ENCODE results near the gene ABHD3. TPM values are rescaled to one million over a fixed set of nuclear protein-coding genes. Genes with fewer than 3 reads are reported as not detected.
"Not testable (repeated sequence)": the region's sequence is repeated elsewhere in the genome, so short reads cannot be mapped to it uniquely, and the experiment has no call there.

Gene ABHD3
- total RNA-seq, 3 donors from 2014 or later: 12.6 to 16.2 (median 13.1) TPM

- no peaks in the 10 kb centered on the region for H3K27me3 ChIP-seq
- no peaks in the 10 kb centered on the region for H3K4me1 ChIP-seq
- H3K4me3 ChIP-seq: peak overlapping the region; percentile 84 to 97 (median 94)
- intact Hi-C loops (cut with DNase I; ENCODE audit: low total_unique reads): no loop called here
- no peak for DNase-seq (ENCODE audit: low spot score in 2 of 2)
- no peaks in the 10 kb centered on the region for H3K36me3 ChIP-seq
- TF ChIP-seq POLR2A (IDR thresholded peaks at IDR 0.05) (no peak), POLR2AphosphoS5 (IDR thresholded peaks at IDR 0.05) (no peak)
- TF ChIP-seq, protein P1, sequence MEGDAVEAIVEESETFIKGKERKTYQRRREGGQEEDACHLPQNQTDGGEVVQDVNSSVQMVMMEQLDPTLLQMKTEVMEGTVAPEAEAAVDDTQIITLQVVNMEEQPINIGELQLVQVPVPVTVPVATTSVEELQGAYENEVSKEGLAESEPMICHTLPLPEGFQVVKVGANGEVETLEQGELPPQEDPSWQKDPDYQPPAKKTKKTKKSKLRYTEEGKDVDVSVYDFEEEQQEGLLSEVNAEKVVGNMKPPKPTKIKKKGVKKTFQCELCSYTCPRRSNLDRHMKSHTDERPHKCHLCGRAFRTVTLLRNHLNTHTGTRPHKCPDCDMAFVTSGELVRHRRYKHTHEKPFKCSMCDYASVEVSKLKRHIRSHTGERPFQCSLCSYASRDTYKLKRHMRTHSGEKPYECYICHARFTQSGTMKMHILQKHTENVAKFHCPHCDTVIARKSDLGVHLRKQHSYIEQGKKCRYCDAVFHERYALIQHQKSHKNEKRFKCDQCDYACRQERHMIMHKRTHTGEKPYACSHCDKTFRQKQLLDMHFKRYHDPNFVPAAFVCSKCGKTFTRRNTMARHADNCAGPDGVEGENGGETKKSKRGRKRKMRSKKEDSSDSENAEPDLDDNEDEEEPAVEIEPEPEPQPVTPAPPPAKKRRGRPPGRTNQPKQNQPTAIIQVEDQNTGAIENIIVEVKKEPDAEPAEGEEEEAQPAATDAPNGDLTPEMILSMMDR (IDR thresholded peaks at IDR 0.05): no peak
- H3K9me3 ChIP-seq: no peaks in the 10 kb centered on the region
- H3K27ac ChIP-seq: peak overlapping the region; percentile 41 to 99
Measured at GRCh38 chr18:21739604-21740537, 35.3 kb upstream of the ABHD3 start.

DNA sequence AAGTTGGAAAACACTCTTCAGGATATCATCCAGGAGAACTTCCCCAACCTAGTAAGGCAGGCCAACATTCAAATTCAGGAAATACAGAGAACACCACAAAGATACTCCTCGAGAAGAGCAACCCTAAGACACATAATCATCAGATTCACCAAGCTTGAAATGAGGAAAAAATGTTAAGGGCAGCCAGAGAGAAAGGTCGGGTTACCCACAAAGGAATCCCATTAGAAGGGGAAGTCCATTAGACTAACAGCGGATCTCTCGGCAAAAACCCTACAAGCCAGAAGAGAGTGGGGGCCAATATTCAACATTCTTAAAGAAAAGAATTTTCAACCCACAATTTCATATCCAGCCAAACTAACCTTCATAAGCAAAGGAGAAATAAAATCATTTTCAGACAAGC, 32.4 kb upstream of the ABHD3 start:
- H3K4me1 ChIP-seq; DNase-seq (ENCODE audit: low spot score in 2 of 2); H3K4me3 ChIP-seq; H3K27me3 ChIP-seq; H3K36me3 ChIP-seq; intact Hi-C loops (cut with DNase I; ENCODE audit: low total_unique reads); H3K9me3 ChIP-seq; H3K27ac ChIP-seq: not testable (repeated sequence)

DNA sequence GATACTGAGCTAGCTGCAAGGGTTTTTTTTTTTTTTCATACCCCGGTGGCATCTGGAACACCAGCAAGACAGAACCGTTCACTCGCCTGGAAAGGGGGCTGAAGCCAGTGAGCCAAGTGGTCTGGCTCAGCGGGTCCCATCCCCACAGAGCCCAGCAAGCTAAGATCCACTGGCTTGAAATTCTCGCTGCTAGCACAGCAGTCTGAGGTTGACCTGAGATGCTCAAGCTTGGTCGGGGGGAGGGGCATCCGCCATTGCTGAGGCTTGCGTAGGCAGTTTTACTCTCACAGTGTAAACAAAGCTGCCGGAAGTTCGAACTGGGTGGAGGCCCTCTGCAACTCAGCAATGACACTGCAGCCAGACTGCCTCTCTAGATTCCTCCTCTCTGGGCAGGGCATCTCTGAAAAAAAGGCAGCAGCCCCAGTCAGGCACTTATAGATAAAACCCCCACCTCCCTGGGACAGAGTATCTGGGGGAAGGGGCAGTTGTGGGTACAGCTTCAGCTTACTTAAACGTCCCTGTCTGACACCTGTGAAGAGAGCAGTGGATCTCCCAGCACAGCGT, 31.0 kb upstream of the ABHD3 start:
- H3K4me1 ChIP-seq: no peaks in the 10 kb centered on the region
- no peak overlapping the region for H3K27ac ChIP-seq
- peak overlapping the region in 1 of 3 donors; percentile 15 for H3K4me3 ChIP-seq
- no peaks in the 10 kb centered on the region for H3K36me3 ChIP-seq
- no peak for DNase-seq (ENCODE audit: low spot score in 2 of 2)
- TF ChIP-seq, protein P1 (IDR thresholded peaks at IDR 0.05): no peak
- TF ChIP-seq POLR2AphosphoS5 (IDR thresholded peaks at IDR 0.05) (no peak), POLR2A (IDR thresholded peaks at IDR 0.05) (no peak)
- no peaks in the 10 kb centered on the region for H3K27me3 ChIP-seq
- intact Hi-C loops (cut with DNase I; ENCODE audit: low total_unique reads): no loop called here
- no peaks in the 10 kb centered on the region for H3K9me3 ChIP-seq

DNA sequence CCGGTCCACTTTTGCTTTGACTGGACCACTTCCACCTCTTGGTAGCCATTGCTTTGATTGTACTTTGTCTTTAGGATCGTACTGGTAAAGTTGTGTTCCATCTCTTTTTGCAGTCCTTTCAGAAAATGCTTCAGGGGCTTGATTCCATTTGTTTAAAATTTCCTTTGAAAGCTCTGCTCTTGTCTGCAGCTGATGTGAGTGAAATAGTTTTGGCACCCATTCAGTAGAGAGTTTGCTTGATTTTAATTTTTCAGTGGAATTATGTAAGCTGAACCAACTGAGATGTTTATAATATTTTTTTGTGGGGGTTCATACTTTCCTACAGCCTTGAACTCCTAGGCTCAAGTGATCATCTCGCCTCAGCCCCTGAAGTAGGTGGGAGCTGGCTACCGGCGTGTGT, 28.4 kb upstream of the ABHD3 start:
- intact Hi-C loops (cut with DNase I; ENCODE audit: low total_unique reads): no loop called here
- Histone ChIP-seq H3K9me3 (no peaks in the 10 kb centered on the region), H3K27me3 (no peaks in the 10 kb centered on the region), H3K4me3 (no peak overlapping the region), H3K27ac (no peak overlapping the region), H3K4me1 (no peaks in the 10 kb centered on the region), H3K36me3 (no peaks in the 10 kb centered on the region)
- DNase-seq (ENCODE audit: low spot score in 2 of 2): no peak
- no peak for TF ChIP-seq POLR2A (IDR thresholded peaks at IDR 0.05)
- TF ChIP-seq, protein P1 (IDR thresholded peaks at IDR 0.05): no peak
- no peak for TF ChIP-seq POLR2AphosphoS5 (IDR thresholded peaks at IDR 0.05)

GRCh38 chr18:21727702-21728101, 23.1 kb upstream of the ABHD3 start:
- TF ChIP-seq POLR2AphosphoS5 (IDR thresholded peaks at IDR 0.05): no peak
- no peak for TF ChIP-seq POLR2A (IDR thresholded peaks at IDR 0.05)
- TF ChIP-seq, protein P1 (IDR thresholded peaks at IDR 0.05): no peak
- Histone ChIP-seq H3K27ac (no peak overlapping the region), H3K36me3 (no peaks in the 10 kb centered on the region), H3K9me3 (no peaks in the 10 kb centered on the region), H3K4me1 (no peaks in the 10 kb centered on the region), H3K27me3 (no peaks in the 10 kb centered on the region), H3K4me3 (no peak overlapping the region)
- intact Hi-C loops (cut with DNase I; ENCODE audit: low total_unique reads): no loop called here
- DNase-seq (ENCODE audit: low spot score in 2 of 2): no peak
